Measurements from ENCODE around the gene NLGN4X.

Gene NLGN4X

GRCh38 chrX:5842601-5843000 is 386.1 kb downstream of the NLGN4X start:
- no peak for DNase-seq
